ENCODE data around the gene UBE2G2.

UBE2G2 gene

GRCh38 chr21:44815225-44815624 is 13.6 kb upstream of the UBE2G2 start:
- no peak for DNase-seq (ENCODE audit: low spot score)

GRCh38 chr21:44814498-44815023 is 12.9 kb upstream of the UBE2G2 start:
- no peak for DNase-seq (ENCODE audit: low spot score)

GRCh38 chr21:44813727-44814126 is 12.1 kb upstream of the UBE2G2 start:
- no peak for DNase-seq (ENCODE audit: low spot score)

GRCh38 chr21:44813149-44813548 is 11.5 kb upstream of the UBE2G2 start:
- no peak for DNase-seq (ENCODE audit: low spot score)

GRCh38 chr21:44812640-44813039 is 11.0 kb upstream of the UBE2G2 start:
- DNase-seq (ENCODE audit: low spot score), result no peak

- no peak for DNase-seq (ENCODE audit: low spot score)
Observed at GRCh38 chr21:44810779-44811178, 9.2 kb upstream of the UBE2G2 start.

- DNase-seq (ENCODE audit: low spot score), result no peak
Observed at GRCh38 chr21:44805859-44806258, 4.2 kb upstream of the UBE2G2 start.

- DNase-seq (ENCODE audit: low spot score), result no peak
Observed at GRCh38 chr21:44805226-44805625, 3.6 kb upstream of the UBE2G2 start.

GRCh38 chr21:44804762-44805161 is 3.1 kb upstream of the UBE2G2 start:
- no peak for DNase-seq (ENCODE audit: low spot score)

GRCh38 chr21:44803651-44804050 is 2.0 kb upstream of the UBE2G2 start:
- no peak for DNase-seq (ENCODE audit: low spot score)

- DNase-seq (ENCODE audit: low spot score), result peak; percentile 29
Observed at GRCh38 chr21:44802396-44803153, 955 bp upstream of the UBE2G2 start.

- DNase-seq (ENCODE audit: low spot score), result peak; percentile 49
Observed at GRCh38 chr21:44800971-44801467, 601 bp downstream of the UBE2G2 start.

- DNase-seq (ENCODE audit: low spot score), result no peak
Observed at GRCh38 chr21:44800103-44800502, 1.5 kb downstream of the UBE2G2 start.

GRCh38 chr21:44799646-44800045 is 2.0 kb downstream of the UBE2G2 start:
- DNase-seq (ENCODE audit: low spot score), result no peak

GRCh38 chr21:44797775-44798174 is 3.8 kb downstream of the UBE2G2 start:
- DNase-seq (ENCODE audit: low spot score), result no peak

- no peak for DNase-seq (ENCODE audit: low spot score)
Observed at GRCh38 chr21:44795342-44795741, 6.3 kb downstream of the UBE2G2 start.

- DNase-seq (ENCODE audit: low spot score), result no peak
Observed at GRCh38 chr21:44793592-44794374, 7.8 kb downstream of the UBE2G2 start.

- peak; percentile 78 for DNase-seq (ENCODE audit: low spot score)
Observed at GRCh38 chr21:44792702-44793591, 8.7 kb downstream of the UBE2G2 start.

- DNase-seq (ENCODE audit: low spot score), result no peak
Observed at GRCh38 chr21:44791993-44792392, 9.6 kb downstream of the UBE2G2 start.

- DNase-seq (ENCODE audit: low spot score), result no peak
Observed at GRCh38 chr21:44791246-44791645, 10.4 kb downstream of the UBE2G2 start.

GRCh38 chr21:44790368-44790767 is 11.3 kb downstream of the UBE2G2 start:
- DNase-seq (ENCODE audit: low spot score), result no peak

GRCh38 chr21:44789880-44790279 is 11.7 kb downstream of the UBE2G2 start:
- DNase-seq (ENCODE audit: low spot score), result peak; percentile 15
